Measurements from ENCODE around the gene SEMA4B.

GRCh38 chr15:90167121-90167520, 34.0 kb upstream of the SEMA4B start:
- TF ChIP-seq, protein P1, sequence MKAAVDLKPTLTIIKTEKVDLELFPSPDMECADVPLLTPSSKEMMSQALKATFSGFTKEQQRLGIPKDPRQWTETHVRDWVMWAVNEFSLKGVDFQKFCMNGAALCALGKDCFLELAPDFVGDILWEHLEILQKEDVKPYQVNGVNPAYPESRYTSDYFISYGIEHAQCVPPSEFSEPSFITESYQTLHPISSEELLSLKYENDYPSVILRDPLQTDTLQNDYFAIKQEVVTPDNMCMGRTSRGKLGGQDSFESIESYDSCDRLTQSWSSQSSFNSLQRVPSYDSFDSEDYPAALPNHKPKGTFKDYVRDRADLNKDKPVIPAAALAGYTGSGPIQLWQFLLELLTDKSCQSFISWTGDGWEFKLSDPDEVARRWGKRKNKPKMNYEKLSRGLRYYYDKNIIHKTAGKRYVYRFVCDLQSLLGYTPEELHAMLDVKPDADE (IDR thresholded peaks at IDR 0.05) = no peak
- TF ChIP-seq CTCF (conservative IDR thresholded peaks at IDR 0.05; ENCODE audit: low read depth in 2 of 2) = no peak
- no peak for TF ChIP-seq CREB1 (CRISPR knock-in tag; IDR thresholded peaks at IDR 0.05; ENCODE audit: low read depth)
- TF ChIP-seq EZH2 (IDR thresholded peaks at IDR 0.05; ENCODE audit: low read depth, unreplicated experiment) = no peak
- TF ChIP-seq POLR2AphosphoS5 (IDR thresholded peaks at IDR 0.05; ENCODE audit: low read depth) = no peak
- no peak for TF ChIP-seq STAT1 (IDR thresholded peaks at IDR 0.05; ENCODE audit: unreplicated experiment)
- no peak for TF ChIP-seq EZH2phosphoT487 (IDR thresholded peaks at IDR 0.05; ENCODE audit: unreplicated experiment)
- TF ChIP-seq NANOG (IDR thresholded peaks at IDR 0.05; ENCODE audit: borderline replicate concordance) = no peak
- no peak for TF ChIP-seq ZNF114 (CRISPR knock-in tag; IDR thresholded peaks at IDR 0.05)
- TF ChIP-seq REST (IDR thresholded peaks at IDR 0.05; ENCODE audit: unreplicated experiment) = no peak

Data from GM23338 (cell line).